ENCODE results near the gene PML.
A peak's percentile ranks its signal among the peaks of the same experiment; 100 is the strongest.

PML gene

DNA sequence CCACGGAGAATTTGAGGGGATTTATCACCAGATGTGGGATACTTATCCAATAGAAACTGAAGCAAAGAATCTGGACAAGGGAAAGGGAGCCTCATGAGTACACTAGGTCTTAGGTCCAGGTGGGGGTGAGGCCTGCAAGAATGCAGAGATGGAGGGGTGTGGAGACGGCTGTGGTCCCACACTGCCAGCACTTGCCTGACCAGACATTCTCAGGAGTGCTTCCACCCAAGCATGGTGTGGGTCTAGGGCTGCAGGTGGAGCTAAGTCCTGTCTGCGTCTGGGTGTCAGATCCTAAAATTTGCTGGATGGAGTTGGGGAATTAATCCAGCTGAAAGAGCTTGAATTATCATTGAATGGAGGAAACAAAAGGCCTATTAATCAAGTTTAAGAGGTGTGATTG, 14.4 kb downstream of the PML start:
- H3K4me1 ChIP-seq (ENCODE audit: control insufficient read depth, insufficient read depth, low read length): peaks cover 38% of the 10 kb centered on the region
- H3K9ac ChIP-seq (ENCODE audit: low read length): no peak overlapping the region
- no peaks in the 10 kb centered on the region for H3K27me3 ChIP-seq (ENCODE audit: control insufficient read depth, insufficient read depth, low read length)
- H3K36me3 ChIP-seq (ENCODE audit: control insufficient read depth, insufficient read depth, low read length): no peaks in the 10 kb centered on the region
- H3K4me3 ChIP-seq (ENCODE audit: low read length): no peak overlapping the region
- no peak overlapping the region for H3K27ac ChIP-seq (ENCODE audit: low read depth, low read length)

- Histone ChIP-seq H3K36me3 (ENCODE audit: control insufficient read depth, insufficient read depth, low read length) (peaks cover 5% of the 10 kb centered on the region), H3K27ac (ENCODE audit: low read depth, low read length) (peak overlapping the region; percentile 45), H3K4me1 (ENCODE audit: control insufficient read depth, insufficient read depth, low read length) (peaks cover 34% of the 10 kb centered on the region), H3K9ac (ENCODE audit: low read length) (no peak overlapping the region), H3K4me3 (ENCODE audit: low read length) (peak overlapping the region; percentile 16), H3K27me3 (ENCODE audit: control insufficient read depth, insufficient read depth, low read length) (no peaks in the 10 kb centered on the region)
These were observed 16.5 kb downstream of the PML start for GRCh38 chr15:74010929-74011540.

DNA sequence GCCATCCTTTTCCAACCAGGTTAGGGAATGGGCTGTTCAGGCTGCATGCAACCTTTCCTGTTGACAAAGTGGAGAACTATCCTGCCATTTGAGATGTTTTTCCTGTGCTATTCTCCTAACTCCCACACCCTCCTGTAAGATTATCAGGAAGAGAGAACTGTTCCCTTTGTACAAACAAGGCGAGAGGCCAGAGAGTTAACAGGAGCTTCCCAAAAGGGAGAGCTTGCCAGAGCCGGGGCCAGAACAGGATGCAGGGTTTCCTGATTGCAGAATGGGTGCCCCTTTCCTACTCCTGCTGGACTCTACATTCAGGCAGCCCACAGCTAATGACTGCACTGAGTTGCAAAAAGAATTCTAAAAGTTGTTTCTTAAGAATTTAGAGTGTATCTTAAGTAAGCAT, 17.1 kb downstream of the PML start:
- Histone ChIP-seq H3K36me3 (ENCODE audit: control insufficient read depth, insufficient read depth, low read length) (peaks cover 5% of the 10 kb centered on the region), H3K9ac (ENCODE audit: low read length) (no peak overlapping the region), H3K4me1 (ENCODE audit: control insufficient read depth, insufficient read depth, low read length) (peaks cover 30% of the 10 kb centered on the region), H3K4me3 (ENCODE audit: low read length) (peak overlapping the region; percentile 16), H3K27ac (ENCODE audit: low read depth, low read length) (peak overlapping the region; percentile 45), H3K27me3 (ENCODE audit: control insufficient read depth, insufficient read depth, low read length) (no peaks in the 10 kb centered on the region)

- no peak overlapping the region for H3K9ac ChIP-seq (ENCODE audit: low read length)
- H3K4me1 ChIP-seq (ENCODE audit: control insufficient read depth, insufficient read depth, low read length): peaks cover 16% of the 10 kb centered on the region
- no peak overlapping the region for H3K27ac ChIP-seq (ENCODE audit: low read depth, low read length)
- H3K27me3 ChIP-seq (ENCODE audit: control insufficient read depth, insufficient read depth, low read length): no peaks in the 10 kb centered on the region
- no peak overlapping the region for H3K4me3 ChIP-seq (ENCODE audit: low read length)
- H3K36me3 ChIP-seq (ENCODE audit: control insufficient read depth, insufficient read depth, low read length): peaks cover 5% of the 10 kb centered on the region
These were observed 18.9 kb downstream of the PML start for GRCh38 chr15:74013374-74013894.

GRCh38 chr15:74019734-74020133, 25.2 kb downstream of the PML start:
- Histone ChIP-seq H3K4me3 (ENCODE audit: low read length) (no peak overlapping the region), H3K27me3 (ENCODE audit: control insufficient read depth, insufficient read depth, low read length) (no peaks in the 10 kb centered on the region), H3K27ac (ENCODE audit: low read depth, low read length) (no peak overlapping the region), H3K9ac (ENCODE audit: low read length) (no peak overlapping the region), H3K36me3 (ENCODE audit: control insufficient read depth, insufficient read depth, low read length) (peaks cover 15% of the 10 kb centered on the region), H3K4me1 (ENCODE audit: control insufficient read depth, insufficient read depth, low read length) (peaks cover 8% of the 10 kb centered on the region)

- Histone ChIP-seq H3K9ac (ENCODE audit: low read length) (no peak overlapping the region), H3K36me3 (ENCODE audit: control insufficient read depth, insufficient read depth, low read length) (peaks cover 23% of the 10 kb centered on the region), H3K4me3 (ENCODE audit: low read length) (no peak overlapping the region), H3K27me3 (ENCODE audit: control insufficient read depth, insufficient read depth, low read length) (no peaks in the 10 kb centered on the region), H3K27ac (ENCODE audit: low read depth, low read length) (no peak overlapping the region), H3K4me1 (ENCODE audit: control insufficient read depth, insufficient read depth, low read length) (peaks cover 16% of the 10 kb centered on the region)
These were observed 28.4 kb downstream of the PML start for GRCh38 chr15:74022706-74023470.

DNA sequence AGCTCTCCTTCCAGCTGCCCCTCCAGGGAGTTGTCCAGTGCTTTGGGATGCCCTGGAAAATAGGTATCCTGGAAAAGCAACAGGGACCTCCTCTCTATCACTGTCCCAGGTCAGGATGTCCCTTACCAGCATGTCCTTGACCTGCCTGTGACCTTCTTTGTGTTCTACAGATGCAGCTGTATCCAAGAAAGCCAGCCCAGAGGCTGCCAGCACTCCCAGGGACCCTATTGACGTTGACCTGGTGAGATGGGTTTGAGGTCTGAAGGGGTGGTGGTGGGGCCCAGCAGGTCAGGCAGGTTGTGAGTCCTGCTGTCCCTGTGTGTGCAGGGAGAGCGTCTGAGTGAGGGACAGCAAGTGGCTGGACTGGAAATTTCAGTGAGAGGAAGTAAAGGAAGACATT, 30.2 kb downstream of the PML start:
- Histone ChIP-seq H3K36me3 (ENCODE audit: control insufficient read depth, insufficient read depth, low read length) (peaks cover 23% of the 10 kb centered on the region), H3K4me3 (ENCODE audit: low read length) (no peak overlapping the region), H3K27me3 (ENCODE audit: control insufficient read depth, insufficient read depth, low read length) (no peaks in the 10 kb centered on the region), H3K27ac (ENCODE audit: low read depth, low read length) (peak overlapping the region; percentile 34), H3K9ac (ENCODE audit: low read length) (no peak overlapping the region), H3K4me1 (ENCODE audit: control insufficient read depth, insufficient read depth, low read length) (peaks cover 20% of the 10 kb centered on the region)

DNA sequence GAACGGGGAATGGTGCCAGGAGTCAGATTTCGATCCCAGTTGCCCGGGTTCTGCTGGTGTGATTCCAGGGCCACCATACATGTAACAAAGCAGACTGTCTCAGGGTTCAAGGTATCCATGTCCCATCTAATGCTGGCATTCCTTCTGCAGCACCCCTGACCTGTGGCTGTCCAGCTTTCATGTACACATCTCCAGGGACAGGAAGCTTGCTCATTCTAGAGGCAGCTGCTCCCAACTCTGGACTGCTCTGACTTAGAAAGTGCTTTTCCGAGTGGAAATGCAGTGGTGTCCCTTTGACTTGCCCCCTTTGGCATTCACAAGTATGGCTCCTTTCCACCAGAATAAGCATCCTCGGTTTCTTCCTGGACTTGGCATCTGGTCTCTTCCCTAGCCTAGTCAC, 30.9 kb downstream of the PML start:
- peaks cover 23% of the 10 kb centered on the region for H3K36me3 ChIP-seq (ENCODE audit: control insufficient read depth, insufficient read depth, low read length)
- H3K27ac ChIP-seq (ENCODE audit: low read depth, low read length): no peak overlapping the region
- no peak overlapping the region for H3K9ac ChIP-seq (ENCODE audit: low read length)
- peaks cover 20% of the 10 kb centered on the region for H3K4me1 ChIP-seq (ENCODE audit: control insufficient read depth, insufficient read depth, low read length)
- no peaks in the 10 kb centered on the region for H3K27me3 ChIP-seq (ENCODE audit: control insufficient read depth, insufficient read depth, low read length)
- H3K4me3 ChIP-seq (ENCODE audit: low read length): no peak overlapping the region

DNA sequence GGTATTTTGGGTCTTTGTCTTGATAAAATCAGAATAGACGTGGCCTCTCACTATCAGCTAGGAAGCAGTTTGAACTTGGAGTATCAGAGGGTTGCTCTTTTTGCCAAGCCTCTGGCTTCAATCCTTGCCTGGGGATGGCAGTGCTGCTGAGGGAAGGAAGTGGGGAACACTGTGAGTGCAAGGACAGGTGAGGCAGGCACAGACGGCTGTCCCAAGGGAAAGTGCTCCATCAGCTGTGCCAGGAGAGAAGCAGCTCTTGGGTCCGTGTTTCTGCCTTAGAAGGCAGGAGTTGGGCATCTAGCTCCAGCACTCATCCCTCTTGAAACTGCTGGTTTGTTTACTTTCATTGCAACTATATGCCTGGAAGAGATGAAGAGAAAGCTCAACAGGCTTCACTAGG, 33.2 kb downstream of the PML start:
- Histone ChIP-seq H3K36me3 (ENCODE audit: control insufficient read depth, insufficient read depth, low read length) (peaks cover 25% of the 10 kb centered on the region), H3K27ac (ENCODE audit: low read depth, low read length) (peak overlapping the region; percentile 62), H3K27me3 (ENCODE audit: control insufficient read depth, insufficient read depth, low read length) (no peaks in the 10 kb centered on the region), H3K4me1 (ENCODE audit: control insufficient read depth, insufficient read depth, low read length) (peaks cover 20% of the 10 kb centered on the region), H3K4me3 (ENCODE audit: low read length) (peak overlapping the region; percentile 12), H3K9ac (ENCODE audit: low read length) (no peak overlapping the region)

- H3K4me3 ChIP-seq (ENCODE audit: low read length): no peak overlapping the region
- peaks cover 19% of the 10 kb centered on the region for H3K4me1 ChIP-seq (ENCODE audit: control insufficient read depth, insufficient read depth, low read length)
- no peaks in the 10 kb centered on the region for H3K27me3 ChIP-seq (ENCODE audit: control insufficient read depth, insufficient read depth, low read length)
- H3K27ac ChIP-seq (ENCODE audit: low read depth, low read length): peak overlapping the region; percentile 51
- no peak overlapping the region for H3K9ac ChIP-seq (ENCODE audit: low read length)
- peaks cover 28% of the 10 kb centered on the region for H3K36me3 ChIP-seq (ENCODE audit: control insufficient read depth, insufficient read depth, low read length)
These were observed 34.1 kb downstream of the PML start for GRCh38 chr15:74028646-74029045.

- Histone ChIP-seq H3K27me3 (ENCODE audit: control insufficient read depth, insufficient read depth, low read length) (no peaks in the 10 kb centered on the region), H3K4me1 (ENCODE audit: control insufficient read depth, insufficient read depth, low read length) (peaks cover 15% of the 10 kb centered on the region), H3K36me3 (ENCODE audit: control insufficient read depth, insufficient read depth, low read length) (peaks cover 25% of the 10 kb centered on the region), H3K9ac (ENCODE audit: low read length) (no peak overlapping the region), H3K27ac (ENCODE audit: low read depth, low read length) (no peak overlapping the region), H3K4me3 (ENCODE audit: low read length) (no peak overlapping the region)
These were observed 37.5 kb downstream of the PML start for GRCh38 chr15:74032046-74032445.

DNA sequence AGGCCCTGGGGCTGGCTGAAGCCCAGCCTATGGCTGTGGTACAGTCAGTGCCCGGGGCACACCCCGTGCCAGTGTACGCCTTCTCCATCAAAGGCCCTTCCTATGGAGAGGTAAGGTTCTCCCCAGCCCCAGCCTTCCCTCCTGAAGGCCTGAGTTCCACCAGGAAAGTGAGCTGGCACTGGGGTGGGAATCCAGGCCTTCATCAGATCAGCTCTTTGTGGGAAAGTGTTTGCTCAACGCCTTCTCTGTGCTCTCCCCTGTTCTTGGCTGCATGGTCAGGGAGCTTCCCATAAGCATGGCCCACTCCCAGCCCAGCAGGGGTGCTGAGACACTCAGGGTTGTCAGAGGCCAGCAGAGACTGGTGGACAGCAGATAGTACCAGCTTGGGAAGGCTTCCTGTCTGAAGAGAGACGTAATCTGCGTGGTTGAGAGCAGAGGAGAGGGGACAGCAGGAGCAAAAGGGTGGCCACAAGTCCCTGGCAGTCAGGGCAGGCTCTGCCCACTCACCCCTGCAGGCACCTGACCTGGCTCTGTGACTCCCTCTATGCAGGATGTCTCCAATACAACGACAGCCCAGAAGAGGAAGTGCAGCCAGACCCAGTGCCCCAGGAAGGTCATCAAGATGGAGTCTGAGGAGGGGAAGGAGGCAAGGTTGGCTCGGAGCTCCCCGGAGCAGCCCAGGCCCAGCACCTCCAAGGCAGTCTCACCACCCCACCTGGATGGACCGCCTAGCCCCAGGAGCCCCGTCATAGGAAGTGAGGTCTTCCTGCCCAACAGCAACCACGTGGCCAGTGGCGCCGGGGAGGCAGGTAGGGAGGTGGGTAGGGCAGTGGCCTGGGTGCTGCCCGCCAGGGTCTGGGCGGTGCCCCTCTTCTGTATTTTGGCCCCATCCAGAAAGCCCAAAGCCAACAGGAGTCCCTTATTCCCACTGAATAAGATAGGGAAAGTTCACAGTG, 38.4 kb downstream of the PML start:
- Histone ChIP-seq H3K27me3 (ENCODE audit: control insufficient read depth, insufficient read depth, low read length) (no peaks in the 10 kb centered on the region), H3K9ac (ENCODE audit: low read length) (no peak overlapping the region), H3K36me3 (ENCODE audit: control insufficient read depth, insufficient read depth, low read length) (peaks cover 25% of the 10 kb centered on the region), H3K4me1 (ENCODE audit: control insufficient read depth, insufficient read depth, low read length) (peaks cover 11% of the 10 kb centered on the region), H3K27ac (ENCODE audit: low read depth, low read length) (no peak overlapping the region), H3K4me3 (ENCODE audit: low read length) (no peak overlapping the region)

All from rectal smooth muscle tissue (tissue), 1 donor.